HG02840 (cell line): ENCODE measurements around the gene HIRA.

ENCODE experiments used
- ATAC-seq: cut with Tn5 transposase; IDR thresholded peaks from one replicate; pipeline ENCODE4 v1.9.1; 2021; ENCODE audit warnings: mild to moderate bottlenecking, moderate library complexity, moderate number of reproducible peaks; ENCODE audit not compliant: unreplicated experiment, low FRiP score

The HIRA gene

DNA sequence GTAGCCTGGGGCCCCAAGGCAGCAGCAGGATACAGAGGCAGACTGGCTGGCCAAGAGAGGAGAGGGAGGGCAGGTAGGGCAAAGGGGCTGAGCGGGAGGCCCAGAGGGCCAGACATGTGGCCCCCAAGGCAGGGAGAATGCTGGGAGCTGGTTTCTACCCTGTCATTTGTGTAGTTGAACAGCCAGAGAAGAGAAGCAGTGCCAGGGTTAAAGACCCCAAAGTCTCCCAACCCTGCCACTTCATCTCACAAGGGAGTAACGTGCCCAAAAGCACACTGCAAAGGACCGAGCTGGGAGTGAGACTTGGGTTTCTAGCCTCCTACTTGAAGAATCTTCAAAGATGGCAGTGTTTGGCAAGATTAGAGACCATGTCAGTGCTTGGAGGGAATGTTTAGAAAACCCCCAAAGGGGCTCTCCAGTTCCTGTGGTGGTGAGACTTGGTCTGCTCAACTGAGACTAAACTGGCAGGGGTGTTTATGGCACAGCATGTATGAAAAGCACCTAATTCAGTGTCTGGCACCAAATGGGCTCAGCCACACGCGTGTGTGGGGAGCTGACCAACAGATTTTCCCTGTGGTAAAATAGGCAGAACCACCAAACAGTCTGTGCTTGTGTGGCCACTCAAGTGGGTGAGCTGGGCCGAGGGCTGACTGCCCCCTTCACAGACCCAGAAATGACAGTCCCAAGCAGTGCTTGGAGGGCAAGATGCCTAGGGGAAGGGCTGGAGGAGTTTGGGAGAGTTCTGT, 71.8 kb downstream of the HIRA start:
- no peak for ATAC-seq

GRCh38 chr22:19358703-19359553, 72.6 kb downstream of the HIRA start:
- ATAC-seq = no peak

DNA sequence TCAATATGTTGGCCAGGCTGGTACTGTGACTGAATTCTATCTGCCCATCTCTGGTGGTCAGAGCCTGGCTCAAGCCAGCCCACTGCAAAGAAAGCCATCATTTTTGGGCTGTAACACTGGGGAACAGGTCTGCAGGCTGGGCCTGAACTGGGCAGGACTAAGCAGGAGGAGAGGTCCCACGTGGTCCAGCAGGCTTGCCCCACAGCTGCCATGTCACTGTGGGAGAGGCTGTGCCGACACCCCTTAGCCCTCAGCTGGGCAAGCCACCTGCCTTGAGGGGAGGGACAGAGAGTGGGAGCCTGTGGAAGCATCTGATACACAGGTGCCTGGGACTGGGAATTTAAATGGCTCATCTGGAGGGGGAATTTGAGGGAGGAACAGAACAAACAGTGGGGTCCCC, 73.3 kb downstream of the HIRA start:
- no peak for ATAC-seq

DNA sequence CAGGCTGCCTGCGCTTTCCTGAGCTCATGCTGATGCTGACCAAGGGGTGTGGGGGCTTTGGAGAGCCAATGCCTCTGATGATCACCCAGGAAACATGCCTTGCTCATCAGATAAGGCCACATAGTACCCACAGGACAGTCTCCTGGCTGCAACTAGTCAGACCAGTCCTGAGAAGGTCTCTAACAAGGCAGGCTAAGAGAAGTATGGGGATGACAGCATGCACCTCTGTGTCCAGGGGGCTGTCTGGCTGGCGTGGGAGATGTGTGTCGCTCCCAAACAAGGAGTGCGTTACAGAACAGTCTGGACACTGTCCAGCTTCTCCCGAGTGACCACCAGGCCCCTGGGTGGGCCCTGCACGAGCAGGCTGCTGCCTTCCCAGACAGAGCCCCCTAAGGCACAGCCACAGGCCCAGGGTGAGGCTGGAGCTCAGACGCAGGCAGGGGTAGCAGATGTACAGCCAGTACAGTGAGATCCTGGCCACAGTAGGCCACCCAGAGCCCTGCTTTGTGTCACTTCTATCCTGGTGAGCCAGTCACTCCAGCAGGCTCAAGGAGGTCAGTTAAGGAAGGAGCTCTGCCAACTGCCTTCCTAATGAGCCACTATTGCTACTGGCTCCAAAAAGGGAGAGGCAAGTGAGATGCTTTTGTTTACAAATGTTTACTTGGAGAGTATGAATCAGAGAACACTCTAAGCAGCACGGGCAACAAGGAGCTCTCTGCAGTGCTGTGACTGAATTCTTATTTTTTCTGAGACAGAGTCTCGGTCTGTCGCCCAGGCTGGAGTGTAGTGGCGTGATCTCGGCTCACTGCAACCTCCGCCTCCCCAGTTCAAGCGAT, 74.0 kb downstream of the HIRA start:
- no peak for ATAC-seq

- no peak for ATAC-seq
Observed at GRCh38 chr22:19356708-19357269, 74.7 kb downstream of the HIRA start.

GRCh38 chr22:19355413-19356157, 75.9 kb downstream of the HIRA start:
- no peak for ATAC-seq

GRCh38 chr22:19354201-19354600, 77.3 kb downstream of the HIRA start:
- no peak for ATAC-seq

DNA sequence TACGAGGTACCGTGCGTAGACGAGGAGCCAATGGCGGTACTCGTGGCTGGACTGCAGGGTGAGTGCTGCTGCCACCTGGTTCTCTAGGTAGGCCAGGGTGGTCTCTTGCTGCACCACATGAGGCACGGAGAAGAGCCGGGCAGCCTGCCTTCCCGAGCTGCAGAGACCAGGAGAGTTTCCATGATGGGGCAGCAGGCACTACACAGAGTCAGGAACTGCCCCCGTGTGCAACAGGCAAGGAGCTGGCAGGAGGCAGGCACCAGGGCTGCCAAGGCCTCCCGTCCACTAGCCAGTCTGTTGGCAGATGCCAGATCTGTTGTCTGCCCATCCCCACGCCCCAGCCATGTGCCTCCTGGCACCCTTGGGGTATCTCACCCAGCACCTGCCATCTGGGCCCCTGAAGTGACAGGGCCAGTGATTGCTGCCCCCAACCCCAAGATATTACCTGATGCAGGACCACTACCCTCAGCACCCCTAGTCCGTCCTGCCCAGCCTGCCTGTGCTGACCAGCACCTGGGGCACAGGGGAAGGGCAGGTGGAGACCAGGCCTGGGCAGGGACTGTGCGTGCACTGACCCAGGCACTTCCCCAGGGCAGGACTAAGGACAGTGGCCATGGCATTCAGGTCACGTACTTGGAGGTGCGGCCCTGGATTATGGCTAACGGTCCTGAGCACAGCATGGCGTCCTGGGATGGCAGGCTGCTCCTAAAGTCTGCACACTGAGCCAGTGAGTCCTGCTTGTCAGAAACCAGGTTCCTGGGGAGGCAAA, 78.0 kb downstream of the HIRA start:
- ATAC-seq = no peak

DNA sequence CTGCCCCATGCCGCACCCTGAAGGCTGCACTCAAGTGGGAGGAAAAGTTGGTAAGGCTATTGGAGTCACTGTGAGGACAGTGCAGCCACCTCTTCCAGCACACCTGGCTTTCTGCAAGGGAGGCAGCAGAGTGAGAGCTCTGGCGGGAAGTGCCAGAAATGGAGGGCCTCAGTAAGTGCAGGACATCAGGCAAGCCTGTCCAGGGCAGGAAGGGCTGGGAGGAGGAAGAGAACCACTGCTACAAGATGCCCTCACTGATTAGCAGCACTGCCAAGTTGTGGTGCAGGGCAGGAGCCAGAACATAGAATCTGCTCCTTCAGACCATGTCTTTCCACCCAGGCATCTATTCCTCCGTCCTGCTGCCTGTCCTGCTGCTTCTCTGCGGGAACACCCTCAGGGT, 78.8 kb downstream of the HIRA start:
- no peak for ATAC-seq

- ATAC-seq = no peak
Observed at GRCh38 chr22:19352217-19352616, 79.3 kb downstream of the HIRA start.

DNA sequence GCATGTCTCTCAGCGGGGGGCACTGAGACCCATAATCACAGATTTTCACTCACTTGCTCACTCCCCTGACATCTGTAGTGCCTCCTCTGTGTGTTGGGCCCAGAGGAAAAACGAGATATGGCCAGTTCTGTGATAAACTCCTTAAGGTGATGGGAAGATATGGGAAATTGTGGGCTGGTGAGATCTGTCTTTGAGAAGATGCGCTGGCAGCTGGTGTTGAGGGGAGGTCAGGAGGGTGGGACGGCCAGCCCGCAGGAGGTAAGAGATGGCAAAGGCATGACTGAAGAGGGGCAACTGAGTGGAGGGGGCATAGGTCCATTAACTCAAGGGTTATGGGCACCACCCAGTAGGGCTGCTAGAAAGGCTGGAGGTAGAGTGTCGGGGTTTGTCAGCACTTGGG, 79.9 kb downstream of the HIRA start:
- no peak for ATAC-seq

DNA sequence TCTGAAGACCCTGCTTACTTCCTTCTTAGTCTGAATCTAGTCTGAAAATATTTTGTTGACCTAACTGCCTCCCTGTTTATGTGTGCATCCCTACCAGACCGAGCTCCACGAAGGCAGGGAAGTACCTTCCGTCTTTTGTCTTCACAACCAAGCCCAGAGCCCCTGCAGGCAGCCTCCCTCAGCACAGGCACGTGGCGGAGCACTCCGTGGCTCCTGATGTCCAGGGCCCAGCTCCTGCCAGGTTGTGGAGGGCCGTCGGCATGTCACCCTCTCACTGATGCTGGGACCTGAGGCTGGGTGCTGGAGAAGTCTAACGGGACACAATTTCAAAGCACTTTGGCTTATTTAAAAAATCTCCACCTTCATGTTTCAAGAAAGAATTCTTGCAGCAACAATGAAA, 80.6 kb downstream of the HIRA start:
- no peak for ATAC-seq

DNA sequence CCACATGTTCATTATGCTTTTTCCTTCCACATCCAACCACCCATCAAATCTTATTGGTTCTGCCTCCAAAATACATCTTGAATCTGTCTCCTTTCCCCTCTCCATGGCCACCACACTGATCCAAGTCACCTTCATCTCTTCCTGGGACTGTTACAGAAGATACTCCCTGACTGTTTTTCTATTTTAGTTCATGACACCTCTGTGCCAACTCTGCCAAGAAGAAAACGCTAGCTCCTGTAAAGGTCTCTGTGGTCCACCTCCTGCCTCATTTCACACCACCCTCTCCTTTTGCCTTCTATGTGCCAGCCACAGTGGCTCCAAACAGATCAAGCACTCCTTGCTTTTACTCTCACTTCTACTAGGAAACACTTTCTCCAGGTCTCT, 81.1 kb downstream of the HIRA start:
- no peak for ATAC-seq

DNA sequence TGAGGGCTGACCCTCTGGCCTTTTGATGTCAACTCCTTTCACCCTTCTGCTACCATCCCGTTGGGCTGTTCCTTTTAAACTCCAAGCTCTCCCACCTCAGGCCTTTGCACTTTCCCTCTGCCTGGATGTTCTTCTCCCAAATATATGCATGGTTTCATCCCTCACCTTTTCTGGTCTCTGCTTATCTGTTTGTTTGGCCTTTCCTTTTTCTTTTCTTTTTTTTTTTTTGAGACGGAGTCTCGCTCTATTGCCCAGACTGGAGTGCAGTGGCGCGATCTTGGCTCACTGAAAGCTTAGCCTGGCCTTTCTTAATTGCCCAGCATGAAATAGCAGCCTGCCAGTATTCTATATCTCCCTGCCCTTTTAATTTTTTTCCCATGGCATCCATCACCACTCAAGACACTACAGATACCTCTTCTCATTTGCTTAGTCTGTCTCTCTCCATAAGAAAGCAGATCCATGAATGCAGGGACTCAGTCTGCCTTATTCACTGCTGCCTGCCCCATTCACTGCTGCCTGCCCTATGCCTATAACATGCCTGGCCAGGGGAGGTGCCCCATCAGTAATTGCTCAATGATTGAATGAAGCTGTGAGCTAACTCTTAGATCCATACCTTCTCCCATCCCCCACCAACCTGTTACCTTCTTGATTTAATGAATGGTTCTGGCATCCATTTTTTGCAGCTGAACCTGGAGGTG, 81.6 kb downstream of the HIRA start:
- no peak for ATAC-seq

DNA sequence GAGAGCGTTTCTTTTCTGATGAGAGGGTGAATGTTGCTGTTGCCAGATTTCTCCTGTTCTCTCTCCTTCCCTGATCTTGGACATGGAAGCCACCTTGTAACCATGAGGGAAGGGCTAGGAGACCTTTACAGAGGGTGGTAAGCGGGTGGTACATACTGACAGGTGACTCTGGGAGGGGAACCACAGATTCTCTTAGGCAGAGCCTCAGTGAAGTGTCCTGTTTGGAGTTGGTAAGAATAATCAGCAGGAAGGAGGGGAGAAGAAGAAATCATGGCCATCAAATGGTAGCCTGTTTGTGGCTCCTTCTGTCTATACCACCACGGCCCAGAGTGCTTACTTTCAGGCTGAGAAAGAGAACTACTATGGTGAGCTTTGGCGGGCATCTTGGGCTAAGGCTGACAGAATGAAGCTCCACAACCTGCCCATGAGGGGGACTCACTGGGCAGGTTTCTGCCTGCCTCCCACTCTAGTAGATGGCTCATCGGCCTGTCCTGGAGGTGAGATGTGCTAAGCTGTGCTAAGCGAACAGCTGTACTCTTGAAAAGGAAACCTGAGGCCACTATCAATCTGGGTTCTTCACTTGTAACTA, 84.8 kb downstream of the HIRA start:
- ATAC-seq = no peak

- ATAC-seq = no peak
Observed at GRCh38 chr22:19344420-19344819, 87.1 kb downstream of the HIRA start.

GRCh38 chr22:19343470-19343869, 88.1 kb downstream of the HIRA start:
- no peak for ATAC-seq

GRCh38 chr22:19341500-19341899, 90.0 kb downstream of the HIRA start:
- no peak for ATAC-seq
